ENCODE measurements around the gene HOXC12.

Gene HOXC12

DNA sequence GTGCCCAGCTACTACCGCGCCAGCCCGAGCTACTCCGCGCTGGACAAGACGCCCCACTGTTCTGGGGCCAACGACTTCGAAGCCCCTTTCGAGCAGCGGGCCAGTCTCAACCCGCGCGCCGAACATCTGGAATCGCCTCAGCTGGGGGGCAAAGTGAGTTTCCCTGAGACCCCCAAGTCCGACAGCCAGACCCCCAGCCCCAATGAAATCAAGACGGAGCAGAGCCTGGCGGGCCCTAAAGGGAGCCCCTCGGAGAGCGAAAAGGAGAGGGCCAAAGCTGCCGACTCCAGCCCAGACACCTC lies 30.9 kb downstream of the HOXC12 start:
- no peak for DNase-seq

DNA sequence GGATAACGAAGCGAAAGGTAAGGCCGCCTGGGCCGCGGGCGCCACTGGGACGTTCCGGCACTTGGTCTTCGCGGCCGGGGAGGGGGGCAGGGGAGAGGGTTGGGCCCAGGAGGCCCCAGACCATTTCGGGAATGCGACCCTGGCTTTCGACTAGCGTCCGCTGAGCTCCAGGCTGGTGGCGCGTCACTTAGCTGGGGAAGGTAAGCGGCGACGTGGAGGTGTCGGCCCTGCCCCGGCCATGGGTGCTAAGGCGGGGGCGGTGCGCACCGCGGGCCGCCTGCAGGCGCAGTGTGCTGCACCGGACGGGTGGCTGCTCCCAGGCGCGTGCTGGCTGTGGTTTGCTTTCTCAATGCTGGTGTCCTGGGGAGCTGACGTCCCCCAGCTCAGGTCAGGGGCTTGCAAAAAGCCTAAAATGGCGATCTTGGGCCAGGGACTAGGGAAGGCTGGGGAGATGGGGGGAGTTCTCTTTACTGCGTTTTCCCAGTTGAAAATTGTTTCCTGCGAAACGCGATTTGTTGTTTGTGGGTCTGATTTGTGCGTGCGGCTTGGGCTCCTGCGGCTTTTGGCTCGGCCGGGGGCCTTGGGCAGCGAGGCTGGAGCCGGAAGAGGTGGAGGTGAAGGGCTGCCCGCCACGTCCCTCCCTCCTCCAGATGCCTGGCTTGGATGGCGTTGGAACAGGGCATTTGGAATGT lies 31.4 kb downstream of the HOXC12 start:
- no peak for DNase-seq

DNA sequence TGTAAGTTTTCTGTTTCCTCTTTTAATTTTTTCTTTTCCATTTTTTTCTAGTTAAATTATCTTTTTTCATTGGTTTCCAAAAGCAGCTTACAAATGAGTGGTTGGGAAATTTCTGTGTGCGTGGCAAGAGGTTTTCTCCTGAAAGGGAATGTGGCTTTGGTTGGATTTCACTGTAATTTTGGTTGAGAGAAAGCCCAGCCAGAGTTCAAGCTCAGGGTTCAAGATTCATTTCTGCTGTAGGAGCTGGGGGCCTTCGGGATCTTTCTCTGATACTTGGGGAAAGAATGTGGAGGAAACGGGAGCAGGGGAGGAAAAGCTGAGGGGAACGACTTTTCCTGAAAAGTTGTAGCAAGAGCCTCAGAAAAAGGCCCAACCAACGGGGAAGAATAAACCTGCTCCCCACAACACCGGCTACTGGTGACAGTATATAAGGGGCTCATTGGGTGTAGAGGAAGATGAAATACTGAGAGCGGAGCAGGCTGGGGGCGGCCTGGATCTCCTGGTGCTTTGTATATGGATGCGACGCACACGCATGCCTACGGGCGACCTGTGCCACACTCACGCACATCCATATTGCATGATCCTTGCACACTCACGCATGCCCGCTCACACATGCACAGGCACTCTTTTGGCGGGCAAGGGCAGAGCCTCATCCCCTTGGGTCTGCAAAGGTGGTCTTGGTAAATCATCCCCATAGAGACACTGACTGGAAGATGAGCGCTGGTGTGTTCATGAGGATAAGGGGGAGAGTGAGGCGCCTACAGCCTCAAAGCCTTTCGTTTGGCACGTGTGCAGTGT lies 32.2 kb downstream of the HOXC12 start:
- no peak for DNase-seq

DNA sequence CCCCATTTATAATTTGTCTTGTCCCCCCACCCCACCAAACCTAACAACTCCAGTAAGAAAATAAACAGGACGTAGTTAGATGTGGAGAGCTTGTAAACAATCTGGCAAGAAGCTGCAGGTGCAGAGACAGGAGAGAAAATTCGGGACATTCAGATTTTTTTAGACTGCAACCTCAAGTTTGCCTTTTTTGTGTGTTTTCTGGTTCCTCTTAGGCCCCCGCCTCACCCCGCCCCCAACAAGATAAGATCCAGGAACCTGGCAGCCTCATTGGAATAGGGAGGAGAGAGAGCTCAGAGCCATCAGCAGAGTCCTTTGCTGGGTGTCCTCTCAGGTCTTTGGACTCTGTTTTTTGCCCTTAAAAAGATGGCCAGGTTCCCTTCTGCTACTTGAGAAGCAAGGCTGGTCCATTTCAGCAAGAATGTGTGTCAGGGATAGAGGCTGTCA lies 33.1 kb downstream of the HOXC12 start:
- no peak for DNase-seq

DNA sequence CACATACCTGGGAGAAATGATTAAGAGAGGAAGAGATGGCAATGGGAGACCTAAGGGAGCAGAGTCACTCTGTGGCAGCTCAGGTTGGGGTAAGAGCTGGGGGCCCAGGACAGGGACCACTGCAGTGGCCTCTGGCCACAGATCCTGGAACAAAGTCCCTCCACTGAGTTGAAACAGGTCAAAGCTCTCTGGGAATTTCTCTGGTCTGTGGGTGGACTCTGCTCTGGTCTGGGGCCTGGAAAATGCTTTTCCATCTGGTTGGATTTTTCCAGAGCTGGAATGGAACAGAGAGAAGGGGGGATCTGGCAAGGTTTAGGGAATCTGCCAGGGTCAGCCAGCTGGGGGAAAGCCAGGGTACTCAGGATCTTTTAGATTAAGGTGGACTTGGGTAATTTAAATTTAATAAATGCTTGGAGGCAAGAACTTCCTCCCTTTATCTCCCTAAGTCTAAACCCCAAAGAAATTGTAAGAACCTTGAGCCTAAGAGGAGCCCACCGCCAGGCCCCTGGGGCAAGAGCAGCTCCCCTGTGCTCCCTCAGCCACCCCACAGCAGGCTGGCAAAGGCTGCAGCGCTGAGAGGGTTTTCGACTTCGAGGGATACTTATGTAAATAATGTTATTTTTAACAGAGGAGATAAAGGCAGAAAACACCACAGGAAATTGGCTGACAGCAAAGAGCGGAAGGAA lies 34.0 kb downstream of the HOXC12 start:
- no peak for DNase-seq

DNA sequence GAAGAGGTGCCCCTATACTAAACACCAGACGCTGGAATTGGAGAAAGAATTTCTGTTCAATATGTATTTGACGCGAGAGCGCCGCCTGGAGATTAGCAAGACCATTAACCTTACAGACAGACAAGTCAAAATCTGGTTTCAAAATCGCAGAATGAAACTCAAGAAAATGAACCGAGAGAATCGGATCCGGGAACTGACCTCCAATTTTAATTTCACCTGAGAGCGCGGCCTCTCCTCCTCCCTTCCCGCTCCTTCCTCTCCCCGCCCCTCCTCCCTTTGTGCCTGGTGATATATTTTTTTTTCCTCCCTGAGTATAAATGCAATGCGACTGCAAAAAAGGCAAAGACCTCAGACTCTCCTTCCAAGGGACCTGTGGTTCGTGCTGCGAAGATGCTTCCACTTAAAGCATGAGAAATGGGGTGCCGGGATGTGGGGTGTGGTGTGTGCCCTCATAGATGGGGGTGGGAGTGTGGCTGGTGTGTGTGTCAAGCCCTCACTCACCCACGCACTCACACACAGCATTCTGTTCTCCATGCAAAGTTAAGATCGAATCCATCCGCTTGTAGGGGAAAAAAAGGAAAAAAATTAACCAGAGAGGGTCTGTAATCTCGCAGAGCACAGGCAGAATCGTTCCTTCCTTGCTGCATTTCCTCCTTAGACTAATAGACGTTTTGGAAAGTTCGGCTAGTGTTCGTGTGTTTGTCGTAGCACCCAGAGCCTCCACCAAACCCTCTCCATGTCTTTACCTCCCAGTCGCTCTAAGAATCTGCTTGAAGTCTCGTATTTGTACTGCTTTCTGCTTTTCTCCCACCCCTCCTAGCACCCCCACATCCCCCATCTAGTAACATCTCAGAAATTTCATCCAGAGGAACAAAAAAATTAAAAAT lies 34.8 kb downstream of the HOXC12 start:
- DNase-seq = no peak

DNA sequence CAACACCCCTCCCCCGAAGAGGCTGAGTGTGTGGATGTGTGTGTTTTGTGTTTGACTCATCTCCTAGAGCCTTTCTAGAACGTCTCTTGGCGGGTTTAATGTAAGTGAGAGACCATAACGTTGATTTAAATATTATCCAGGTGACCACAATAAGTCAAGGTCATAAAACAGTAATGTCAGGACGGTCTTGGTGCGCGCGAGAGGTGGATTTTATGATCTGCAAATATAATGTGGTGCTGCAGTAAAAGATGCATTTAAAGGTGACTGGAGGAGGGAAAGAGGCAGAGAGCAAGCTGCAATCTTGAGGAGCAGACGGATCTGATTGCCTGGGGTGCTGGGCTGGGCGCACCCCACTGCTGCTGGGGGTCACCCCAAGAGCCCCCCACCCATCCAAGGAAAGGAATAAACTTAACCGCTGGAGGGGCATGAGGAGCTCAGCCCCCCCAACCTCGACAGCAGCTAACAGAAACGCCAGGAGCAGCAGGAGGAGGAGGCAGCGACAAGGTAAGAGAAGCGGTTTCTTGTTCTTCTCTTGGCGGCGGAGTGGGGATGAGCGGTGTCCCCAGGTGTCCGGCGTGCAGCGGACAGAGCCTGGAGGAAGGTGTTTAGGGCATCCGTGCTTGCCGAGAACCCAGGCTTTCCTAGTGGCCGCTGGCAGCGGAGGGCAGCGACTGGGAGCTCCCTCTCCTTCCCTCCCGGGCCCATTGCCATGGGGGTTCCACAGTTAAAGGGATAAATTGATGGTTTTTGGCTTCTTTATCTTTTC lies 35.8 kb downstream of the HOXC12 start:
- DNase-seq = no peak

DNA sequence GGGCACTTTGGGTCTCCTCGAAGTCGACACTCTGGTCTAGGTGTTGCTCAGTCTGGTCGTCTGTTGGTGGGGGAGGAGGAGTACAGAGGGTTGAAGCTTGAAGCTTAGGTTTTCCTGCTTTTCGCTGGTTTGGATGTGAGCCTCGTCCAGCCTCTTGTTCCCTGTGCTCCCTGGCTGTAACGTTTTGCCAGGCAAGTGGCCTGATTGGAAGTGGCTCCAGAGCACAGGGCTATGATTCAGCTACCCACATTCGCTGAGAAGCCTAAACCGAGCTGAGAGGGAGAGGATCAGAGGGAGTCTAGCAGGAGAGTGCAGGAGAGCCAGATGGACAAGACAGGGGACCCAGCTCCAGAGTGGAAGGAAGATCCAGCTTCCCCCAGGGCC lies 36.4 kb downstream of the HOXC12 start:
- no peak for DNase-seq

DNA sequence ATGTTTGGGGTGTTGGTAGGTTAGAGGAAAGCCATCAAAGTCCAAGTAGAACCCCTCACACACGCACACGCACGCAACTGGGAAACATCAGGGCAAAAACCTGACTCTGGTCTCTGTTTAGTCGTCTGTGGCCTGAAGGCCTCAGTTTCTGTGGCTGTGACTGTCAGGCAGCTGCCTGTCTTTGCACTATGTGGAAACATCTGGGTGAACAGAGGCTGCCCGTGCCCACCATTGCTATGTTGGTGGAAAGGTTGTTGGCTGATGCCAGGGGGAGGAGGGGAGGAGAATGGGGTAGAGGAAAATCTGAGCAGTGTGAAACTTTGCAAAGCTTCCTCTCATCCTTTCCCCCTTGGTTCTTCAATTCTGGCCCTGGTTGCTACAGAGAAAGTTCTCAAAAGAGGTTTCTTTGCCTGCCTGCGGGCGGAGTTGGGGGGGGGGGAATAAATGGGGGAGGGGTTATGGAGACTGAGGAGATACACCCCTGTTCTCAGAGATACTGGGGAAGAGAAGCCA lies 37.7 kb downstream of the HOXC12 start:
- DNase-seq = no peak

DNA sequence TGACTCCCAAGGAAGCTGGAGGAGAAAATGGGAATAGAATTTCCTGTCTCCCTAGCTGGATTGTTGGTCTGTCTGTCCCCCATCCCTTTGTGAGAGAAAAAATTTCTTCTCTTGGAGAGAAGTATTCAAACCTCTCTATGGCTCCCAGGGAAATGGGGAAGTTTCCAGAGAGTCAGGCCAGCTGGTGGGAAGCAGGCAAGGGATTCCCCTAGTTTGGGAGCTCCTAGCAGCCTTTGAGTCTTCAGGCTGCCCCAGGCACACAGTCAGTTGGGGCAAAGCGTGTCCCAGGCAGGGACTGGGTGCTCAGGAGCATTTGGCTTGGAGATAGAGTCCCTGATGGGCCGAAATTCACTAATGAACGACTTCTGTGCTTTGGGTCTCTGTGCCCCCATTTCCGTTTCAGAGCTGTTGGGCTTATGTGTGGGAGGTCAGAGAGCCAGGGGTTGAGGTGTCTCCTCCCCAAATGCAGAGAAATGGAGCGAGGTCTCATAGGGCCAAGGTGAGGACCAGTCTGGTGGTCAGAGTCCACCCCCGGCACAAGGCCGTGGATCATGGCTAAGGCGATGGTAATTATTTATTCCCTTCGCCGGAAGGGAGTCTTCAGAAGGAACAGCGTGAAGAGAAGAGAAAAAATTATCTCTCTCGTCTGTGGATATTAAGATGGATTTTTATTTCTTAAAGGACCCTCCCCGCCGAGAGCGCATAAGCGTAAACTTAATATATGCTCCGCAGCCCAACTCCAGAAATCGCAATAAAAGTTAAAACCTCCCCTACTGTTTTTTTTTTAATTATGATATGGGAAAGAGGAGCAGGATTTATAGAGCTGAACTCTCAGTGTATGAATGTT lies 38.7 kb downstream of the HOXC12 start:
- DNase-seq = no peak

DNA sequence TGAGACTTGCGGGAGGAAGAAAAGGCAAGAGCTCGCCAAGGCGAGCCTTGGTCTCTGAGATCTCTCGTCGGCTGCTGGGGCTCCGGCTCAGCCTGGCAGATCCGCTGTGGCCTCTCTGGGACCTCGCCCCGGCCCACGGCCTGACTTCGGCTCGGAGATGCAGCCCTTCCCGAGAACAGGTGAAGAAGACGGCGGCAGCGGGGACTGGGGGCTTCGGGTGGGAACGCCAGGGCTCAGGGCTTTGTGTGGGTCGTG lies 39.2 kb downstream of the HOXC12 start:
- DNase-seq = no peak

DNA sequence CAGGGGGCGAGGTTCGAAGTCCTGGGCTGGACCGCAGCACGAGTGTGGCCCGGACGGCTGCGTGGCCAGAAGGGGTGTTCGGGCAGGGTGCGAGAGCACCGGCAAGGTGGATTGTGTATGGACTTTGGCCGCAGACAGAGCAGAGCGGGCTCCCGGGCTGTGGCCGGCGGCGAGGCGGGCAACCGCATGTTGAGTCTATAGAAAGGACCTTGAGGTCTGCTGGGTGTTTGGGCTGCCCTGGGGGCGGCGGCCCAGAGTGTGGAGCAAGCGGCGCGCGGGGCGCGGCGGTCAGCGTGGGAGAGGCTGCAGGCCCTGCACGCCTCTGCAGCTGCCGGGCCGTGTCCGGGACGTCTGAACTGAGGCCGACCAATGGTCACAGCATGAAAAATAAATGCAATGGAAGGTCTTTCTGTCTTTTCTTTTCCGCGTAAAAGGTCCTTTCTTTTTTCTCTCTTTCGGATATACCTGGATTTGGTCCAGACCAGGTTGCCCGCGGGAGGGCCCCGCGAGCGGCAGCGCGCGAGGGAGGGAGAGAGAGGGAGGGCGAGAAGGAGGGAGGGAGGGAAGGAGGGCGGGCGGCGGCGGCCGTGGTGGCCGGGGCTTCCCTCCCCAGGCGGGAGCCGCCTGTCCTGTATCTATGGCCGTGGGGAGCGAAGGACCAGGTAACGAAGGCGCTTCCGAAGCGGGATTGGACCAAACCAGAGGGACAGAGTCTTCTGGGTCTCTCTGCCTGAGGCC lies 39.7 kb downstream of the HOXC12 start:
- DNase-seq = no peak

DNA sequence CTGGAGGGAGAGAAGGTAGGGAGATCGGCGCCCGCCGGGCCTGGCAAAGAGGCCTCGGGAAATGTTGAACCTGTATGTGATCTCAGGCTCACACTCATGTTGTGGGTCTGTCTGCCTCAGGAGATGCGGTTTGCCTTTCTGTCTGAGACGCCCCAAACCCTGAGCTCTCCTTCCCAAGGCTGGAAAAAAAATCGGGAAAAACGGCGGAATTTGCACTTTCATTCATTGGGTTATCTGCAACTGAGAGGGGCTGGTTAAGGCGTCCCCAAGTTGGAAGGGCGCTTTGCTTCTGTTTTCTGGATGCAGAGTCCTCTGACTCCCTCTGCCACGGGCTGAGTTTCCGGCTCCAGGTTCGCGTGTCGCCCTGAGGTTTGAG lies 40.3 kb downstream of the HOXC12 start:
- no peak for DNase-seq

DNA sequence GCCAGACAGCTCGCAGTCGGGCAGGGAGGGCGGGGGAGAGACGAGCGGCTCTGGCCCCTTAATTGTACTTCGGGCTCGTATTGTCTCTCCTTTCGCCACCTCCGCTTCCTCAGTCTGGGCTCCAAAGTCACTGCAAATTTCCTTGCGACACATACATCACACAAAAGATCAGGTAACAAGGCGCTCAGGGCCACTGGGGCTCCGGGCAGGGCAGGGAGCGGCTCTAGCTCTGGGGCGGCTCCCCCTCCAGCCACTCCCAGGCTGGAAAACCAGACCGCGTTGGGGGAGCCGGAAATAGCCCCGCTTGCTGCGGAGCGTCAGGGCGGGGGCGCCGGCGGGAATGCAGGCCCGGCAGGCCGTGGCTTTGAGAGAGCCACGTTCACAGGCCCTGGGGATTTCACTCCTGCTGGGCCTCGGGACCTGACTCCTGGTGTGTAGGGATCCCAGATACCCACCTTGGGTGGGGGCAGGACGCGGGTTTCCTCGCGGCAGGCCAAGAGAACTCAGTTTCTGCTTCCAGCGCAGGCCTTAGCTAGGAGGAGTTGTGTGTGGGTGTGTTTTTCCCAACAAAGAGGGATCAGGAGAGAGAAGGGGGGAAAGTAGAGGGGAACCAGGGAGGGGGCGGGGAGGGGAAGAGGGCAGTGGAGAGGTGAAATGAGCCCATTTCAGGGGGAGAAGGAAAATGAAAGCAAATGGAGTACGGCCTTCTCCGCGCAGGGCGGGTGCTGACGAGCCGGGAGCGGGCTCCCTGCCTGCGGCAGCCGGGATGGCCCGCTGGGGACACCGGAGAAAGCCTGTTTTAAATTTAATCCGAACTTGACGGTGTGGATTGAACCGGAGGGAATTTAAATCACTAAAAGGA lies 40.9 kb downstream of the HOXC12 start:
- no peak for DNase-seq

DNA sequence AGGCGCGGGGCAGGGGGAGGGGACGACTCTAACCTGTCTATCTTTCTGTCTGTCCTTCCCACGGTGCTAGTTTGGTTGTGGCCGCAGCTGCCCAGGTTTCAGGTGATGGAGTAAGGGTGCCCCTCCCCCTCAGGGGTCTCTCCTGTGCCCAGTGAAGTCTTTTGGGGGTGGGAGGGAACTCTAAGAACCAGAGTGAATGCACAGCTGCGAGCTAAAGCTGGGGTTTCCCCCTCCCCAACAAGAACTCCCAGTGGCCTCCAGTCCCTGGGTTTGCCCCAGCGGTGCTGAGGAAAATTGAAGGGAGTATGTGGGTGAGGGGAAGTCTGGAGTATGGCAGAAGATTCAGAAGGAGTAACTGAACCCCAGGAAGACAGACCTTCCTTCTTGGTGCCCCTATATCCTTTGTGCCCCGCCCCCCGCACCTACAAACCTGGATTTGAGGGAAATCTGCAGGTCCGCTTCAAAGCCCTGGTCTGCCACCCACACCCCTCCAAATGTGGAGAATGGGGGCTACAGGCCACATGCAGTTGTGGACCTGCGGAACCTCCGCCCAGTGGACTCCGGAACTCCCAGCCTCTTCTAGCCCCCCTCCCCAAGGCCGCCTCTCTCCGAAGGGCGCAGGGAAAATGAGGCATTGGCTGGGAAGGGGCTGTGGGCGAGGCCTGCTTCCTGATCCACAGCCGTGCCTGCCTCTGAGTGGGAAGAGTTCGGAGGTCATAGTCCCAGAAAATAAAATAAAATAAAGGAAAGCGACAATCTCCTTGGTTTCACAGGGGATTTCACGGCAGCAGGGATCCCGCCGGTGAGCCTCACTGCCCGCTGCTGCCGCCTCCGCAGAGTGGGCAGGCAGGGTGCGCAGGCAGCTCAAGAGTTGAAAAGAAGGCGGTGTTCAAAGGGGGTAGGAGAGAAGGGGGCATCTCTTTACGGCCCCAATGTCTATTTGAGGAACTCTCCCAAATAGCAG lies 41.8 kb downstream of the HOXC12 start:
- no peak for DNase-seq

DNA sequence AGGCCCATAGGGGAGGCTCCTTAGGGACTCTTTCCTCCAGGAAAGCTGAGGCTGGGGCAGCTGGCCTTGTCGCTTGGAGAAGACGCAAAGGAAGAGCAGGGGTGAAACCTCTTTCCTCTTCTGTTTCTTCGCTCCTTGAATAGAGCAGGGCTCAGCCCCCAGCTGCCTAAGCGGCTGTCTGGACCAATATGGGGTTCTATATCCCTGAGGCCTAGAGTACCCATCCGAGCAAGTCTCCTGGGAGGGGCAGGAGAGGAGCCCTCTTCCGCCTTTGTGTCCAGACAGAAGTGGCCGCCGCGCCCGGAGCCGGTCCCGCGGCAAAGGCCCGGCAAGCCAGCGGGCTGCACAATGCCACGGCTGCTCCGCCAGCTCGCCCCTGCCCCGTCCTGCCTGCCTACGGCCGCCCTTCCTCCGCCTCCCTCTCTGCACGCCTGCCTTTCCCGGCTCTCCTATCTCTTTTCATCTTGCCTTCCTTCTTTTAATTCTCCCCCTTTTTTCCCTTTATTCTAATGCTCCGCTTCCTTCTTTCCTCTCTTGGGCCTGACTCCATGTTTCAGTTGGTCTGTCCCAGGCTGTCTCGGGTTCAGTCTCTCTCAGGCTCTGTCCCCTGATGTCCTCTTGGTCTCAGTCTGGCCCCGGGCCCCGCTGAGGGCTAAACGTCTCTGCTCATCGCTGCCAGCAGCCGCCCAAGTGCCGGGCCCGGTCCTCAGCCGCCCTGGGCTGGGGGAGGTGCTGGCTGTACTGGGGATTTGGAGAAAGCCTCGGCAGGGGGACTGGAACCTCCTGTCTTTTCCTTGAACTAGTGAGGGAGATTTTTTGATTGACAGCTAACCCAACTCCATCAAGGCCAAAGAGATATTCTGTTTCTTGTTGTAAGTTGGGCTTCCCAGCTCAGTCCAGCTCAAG lies 42.8 kb downstream of the HOXC12 start:
- no peak for DNase-seq

DNA sequence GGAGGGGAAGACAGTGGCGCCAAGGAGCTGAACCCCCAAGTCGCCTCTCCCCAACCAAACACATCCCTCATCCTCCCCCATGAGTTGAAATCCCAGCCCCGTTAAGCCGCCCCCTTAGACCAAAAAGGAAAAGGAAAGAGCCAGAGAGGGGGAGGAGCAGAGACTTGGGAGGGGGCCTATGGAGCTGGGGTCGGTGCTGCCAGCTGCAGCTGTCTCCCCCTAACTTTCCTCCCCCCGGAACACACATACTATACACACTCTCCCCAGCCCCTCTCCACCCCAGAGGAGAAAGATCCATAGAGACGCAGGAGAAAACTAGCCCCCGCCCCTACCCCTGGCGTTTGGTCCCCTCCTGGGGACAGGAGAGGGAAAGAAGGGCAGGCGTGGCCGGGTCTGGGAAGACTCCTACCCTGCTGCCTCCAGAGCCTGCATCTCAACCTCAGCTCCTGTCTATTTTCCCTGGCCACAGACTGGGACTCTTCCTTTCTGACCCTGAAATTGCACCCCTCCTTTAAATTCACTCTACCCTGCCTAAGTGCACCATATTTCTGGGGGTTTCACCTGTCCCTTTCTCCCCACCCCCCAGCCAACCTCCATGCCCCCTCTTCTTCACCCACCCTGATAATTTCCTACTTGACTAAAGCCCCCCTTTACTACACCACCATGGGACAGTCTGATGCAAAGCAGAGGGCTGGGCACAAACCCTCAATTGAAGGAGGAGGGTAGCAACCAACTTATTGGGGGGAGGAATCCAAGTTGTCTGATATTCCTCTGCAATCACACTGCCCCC lies 43.6 kb downstream of the HOXC12 start:
- DNase-seq = no peak

Measured in CD4-positive, alpha-beta T cell treated with Interleukin-15 for 1 hour (primary cell).